WERI-Rb-1 (cell line): ENCODE measurements around the gene ANXA3.

ENCODE experiments used
- DNase-seq: peaks from one replicate; pipeline ENCODE4 v3.0.0-alpha.2; 2020
- H3K27ac ChIP-seq: fragments of 250-450 bp; sonication (Bioruptor Pico); 2 replicates; pipeline ENCODE4 v1.5.1; 2020; ENCODE audit warnings: mild to moderate bottlenecking, moderate library complexity
- H3K27me3 ChIP-seq: fragments of 250-450 bp; sonication (Bioruptor Pico); 2 replicates; pipeline ENCODE4 v1.5.1; 2021; ENCODE audit warnings: mild to moderate bottlenecking, low read depth, moderate library complexity; ENCODE audit not compliant: insufficient read depth, severe bottlenecking
- H3K36me3 ChIP-seq: fragments of 250-450 bp; sonication (Bioruptor Pico); 2 replicates; pipeline ENCODE4 v1.5.1; 2020; ENCODE audit warnings: mild to moderate bottlenecking, moderate library complexity
- H3K4me3 ChIP-seq: 2 replicates; pipeline ENCODE4 v1.5.1; 2011; ENCODE audit warnings: low read depth, mild to moderate bottlenecking, control low read depth, low read length
- H3K9me3 ChIP-seq: fragments of 250-450 bp; sonication (Bioruptor Pico); 2 replicates; pipeline ENCODE4 v1.5.1; 2021; ENCODE audit warnings: mild to moderate bottlenecking, moderate library complexity; ENCODE audit not compliant: severe bottlenecking
- TF ChIP-seq, protein P1 (sequence below): IDR thresholded peaks from 2 replicates; pipeline ENCODE4 v1.5.1; 2011; ENCODE audit warnings: low read depth, mild to moderate bottlenecking, control low read depth, inconsistent platforms, low read length

ANXA3 gene

DNA sequence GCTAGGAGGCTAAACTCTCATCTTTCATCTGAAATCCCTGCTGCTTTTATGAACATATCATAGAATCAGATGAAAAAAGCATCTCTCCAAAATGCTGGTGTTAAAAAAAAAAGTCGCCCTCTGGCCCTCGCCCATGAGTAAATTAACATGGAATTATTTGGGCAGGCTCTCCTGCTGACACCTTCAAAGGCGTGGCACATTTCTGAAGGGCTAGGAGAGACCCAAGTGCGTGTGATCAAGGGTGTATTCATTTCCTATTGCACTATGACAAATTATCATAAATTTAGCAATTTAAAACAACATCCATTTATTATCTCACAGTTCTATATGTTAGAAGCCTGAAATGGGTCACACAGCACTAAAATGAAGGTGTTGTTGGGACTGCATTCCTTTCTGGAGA, 5.1 kb downstream of the ANXA3 start:
- no peak for DNase-seq
- TF ChIP-seq, protein P1, sequence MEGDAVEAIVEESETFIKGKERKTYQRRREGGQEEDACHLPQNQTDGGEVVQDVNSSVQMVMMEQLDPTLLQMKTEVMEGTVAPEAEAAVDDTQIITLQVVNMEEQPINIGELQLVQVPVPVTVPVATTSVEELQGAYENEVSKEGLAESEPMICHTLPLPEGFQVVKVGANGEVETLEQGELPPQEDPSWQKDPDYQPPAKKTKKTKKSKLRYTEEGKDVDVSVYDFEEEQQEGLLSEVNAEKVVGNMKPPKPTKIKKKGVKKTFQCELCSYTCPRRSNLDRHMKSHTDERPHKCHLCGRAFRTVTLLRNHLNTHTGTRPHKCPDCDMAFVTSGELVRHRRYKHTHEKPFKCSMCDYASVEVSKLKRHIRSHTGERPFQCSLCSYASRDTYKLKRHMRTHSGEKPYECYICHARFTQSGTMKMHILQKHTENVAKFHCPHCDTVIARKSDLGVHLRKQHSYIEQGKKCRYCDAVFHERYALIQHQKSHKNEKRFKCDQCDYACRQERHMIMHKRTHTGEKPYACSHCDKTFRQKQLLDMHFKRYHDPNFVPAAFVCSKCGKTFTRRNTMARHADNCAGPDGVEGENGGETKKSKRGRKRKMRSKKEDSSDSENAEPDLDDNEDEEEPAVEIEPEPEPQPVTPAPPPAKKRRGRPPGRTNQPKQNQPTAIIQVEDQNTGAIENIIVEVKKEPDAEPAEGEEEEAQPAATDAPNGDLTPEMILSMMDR, result no peak
- no peaks in the 10 kb centered on the region for H3K27me3 ChIP-seq
- H3K27ac ChIP-seq, result no peak overlapping the region
- no peaks in the 10 kb centered on the region for H3K9me3 ChIP-seq
- H3K4me3 ChIP-seq, result no peak overlapping the region
- no peaks in the 10 kb centered on the region for H3K36me3 ChIP-seq

DNA sequence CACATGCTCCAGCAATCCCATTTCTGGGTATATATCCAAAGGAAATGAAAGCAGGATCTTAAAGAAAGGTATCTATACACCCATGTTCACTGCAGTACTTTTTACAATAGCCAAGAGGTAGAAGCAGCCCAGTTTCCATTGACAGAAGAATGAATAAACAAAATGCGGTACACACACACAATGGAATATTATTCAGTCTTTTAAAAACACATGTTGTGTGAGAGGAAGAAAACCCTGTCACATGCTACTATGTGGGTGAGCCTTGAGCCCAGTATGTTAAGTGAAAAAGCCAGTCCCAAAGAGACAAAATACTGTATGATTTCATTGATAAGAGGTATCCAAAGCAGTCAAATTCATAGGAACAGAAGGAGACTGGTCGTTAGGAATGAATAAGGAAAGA, 6.3 kb downstream of the ANXA3 start:
- no peak for DNase-seq
- Histone ChIP-seq H3K27ac (no peak overlapping the region), H3K4me3 (no peak overlapping the region), H3K27me3 (no peaks in the 10 kb centered on the region), H3K36me3 (no peaks in the 10 kb centered on the region), H3K9me3 (no peaks in the 10 kb centered on the region)
- TF ChIP-seq, protein P1, result no peak

DNA sequence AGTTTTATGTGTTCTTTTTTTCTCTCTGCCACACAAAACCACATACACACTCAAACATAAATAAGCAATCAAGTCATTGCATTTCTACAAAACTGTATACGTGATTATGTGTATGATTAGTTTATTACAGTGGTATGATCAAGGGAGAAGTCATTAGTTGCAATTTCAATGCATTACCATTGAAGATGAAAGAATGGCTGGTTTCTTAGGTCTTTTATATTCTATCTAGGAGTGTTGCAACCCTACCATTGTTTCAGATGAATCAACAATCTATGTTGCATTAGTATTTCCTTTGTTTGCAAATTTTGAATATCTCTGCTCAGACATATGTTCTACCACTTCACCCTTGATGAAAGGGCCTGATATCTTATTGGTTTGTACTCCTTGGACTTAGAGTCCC, 6.8 kb downstream of the ANXA3 start:
- H3K27ac ChIP-seq, result no peak overlapping the region
- TF ChIP-seq, protein P1, result no peak
- DNase-seq, result no peak
- H3K36me3 ChIP-seq, result no peaks in the 10 kb centered on the region
- no peaks in the 10 kb centered on the region for H3K9me3 ChIP-seq
- H3K4me3 ChIP-seq, result no peak overlapping the region
- no peaks in the 10 kb centered on the region for H3K27me3 ChIP-seq

DNA sequence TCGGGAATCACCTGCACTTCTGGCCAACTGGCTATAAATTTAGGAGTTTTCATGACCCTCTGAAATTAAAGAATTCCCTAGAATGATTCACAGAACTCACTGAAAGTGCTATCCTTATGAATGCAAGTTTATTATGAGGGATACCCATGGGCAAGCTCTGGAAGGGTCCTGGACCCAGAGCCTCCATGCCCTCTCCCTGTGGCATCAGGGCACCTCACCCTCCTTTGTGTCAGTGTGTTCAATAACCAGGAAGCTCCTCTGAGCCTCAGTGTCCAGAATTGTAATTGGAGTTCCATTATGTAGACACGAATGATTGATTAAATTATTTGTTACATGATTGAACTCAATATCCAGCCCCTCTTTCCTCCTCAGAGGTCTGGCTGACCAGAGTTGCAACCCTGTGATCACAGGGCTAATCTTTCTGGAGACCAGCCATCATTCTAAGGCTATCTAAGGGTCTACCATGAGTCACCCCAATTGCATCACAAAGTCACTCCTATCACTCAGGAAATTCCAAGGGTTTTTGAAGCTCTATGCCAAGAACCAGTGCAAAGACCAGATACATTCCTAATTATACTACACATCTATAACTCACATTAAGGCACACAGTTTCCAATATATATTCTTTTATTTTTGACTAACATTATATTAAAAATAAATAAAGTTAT, 8.9 kb downstream of the ANXA3 start:
- DNase-seq, result no peak
- Histone ChIP-seq H3K36me3 (no peaks in the 10 kb centered on the region), H3K27ac (no peak overlapping the region), H3K4me3 (no peak overlapping the region), H3K9me3 (no peaks in the 10 kb centered on the region), H3K27me3 (no peaks in the 10 kb centered on the region)
- TF ChIP-seq, protein P1, result no peak

DNA sequence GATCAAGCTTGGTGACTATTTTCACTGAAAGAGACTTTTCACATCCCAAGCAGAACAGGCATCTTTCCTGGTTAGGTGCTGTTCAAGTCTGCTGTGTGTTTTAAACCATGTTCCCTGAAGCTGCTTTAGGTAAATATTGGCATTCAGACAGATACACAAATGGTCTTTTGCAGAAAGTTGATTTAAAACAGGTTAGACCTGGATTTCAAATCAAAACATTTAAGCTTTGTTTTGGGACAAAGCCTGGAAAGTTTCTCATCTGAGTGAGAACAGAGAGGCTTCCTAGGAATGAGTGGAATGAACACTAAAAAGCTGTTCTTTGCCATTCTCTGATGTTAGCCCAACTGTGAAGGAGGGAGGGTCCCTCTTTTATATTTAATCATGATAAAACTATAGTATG, 10.1 kb downstream of the ANXA3 start:
- no peak overlapping the region for H3K27ac ChIP-seq
- H3K36me3 ChIP-seq, result no peaks in the 10 kb centered on the region
- no peak overlapping the region for H3K4me3 ChIP-seq
- DNase-seq, result no peak
- H3K27me3 ChIP-seq, result no peaks in the 10 kb centered on the region
- TF ChIP-seq, protein P1, result no peak
- no peaks in the 10 kb centered on the region for H3K9me3 ChIP-seq

DNA sequence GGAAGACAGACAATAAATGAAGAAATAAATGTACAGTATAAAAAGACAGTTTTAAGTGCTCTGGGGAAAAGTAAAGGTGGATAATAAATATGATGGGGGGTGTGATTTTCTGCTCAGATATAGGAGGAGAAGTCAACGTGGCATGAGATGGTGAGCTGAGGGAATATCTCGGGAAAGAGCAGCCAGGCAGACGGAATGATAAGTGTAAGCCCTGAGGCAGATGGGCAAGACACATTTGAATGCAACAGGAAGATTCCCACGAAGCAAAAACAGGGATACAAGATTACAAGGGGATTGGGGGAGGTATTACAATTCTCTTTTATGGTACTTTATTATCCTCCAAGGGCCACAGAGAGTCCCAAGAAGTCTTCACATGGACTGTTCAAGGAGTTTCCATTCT, 11.1 kb downstream of the ANXA3 start:
- Histone ChIP-seq H3K36me3 (no peaks in the 10 kb centered on the region), H3K27me3 (no peaks in the 10 kb centered on the region), H3K27ac (no peak overlapping the region), H3K4me3 (no peak overlapping the region), H3K9me3 (no peaks in the 10 kb centered on the region)
- no peak for DNase-seq
- TF ChIP-seq, protein P1, result no peak
